Gastroesophageal sphincter (tissue), 4 donors: ENCODE measurements around the gene PUDP. TPM values are rescaled to one million over a fixed set of nuclear protein-coding genes. Genes with fewer than 3 reads are reported as not detected.
"Not testable (repeated sequence)": the region's sequence is repeated elsewhere in the genome, so short reads cannot be mapped to it uniquely, and the experiment has no call there.

Source experiments
- ATAC-seq: fragments of 150-250 bp; one replicate; pipeline ENCODE4 v1.9.1; 2016; ENCODE audit warnings: mild to moderate bottlenecking, moderate library complexity
- H3K27ac ChIP-seq, 4 donors: fragments of 200-600 bp; sonication (generic) in 3 of 4; 1 replicate in 3 of 4; 2 replicates in 1 of 4; pipeline ENCODE4 v1.5.1; 2016 to 2019
- H3K27me3 ChIP-seq: fragments of 200-600 bp; sonication (generic); one replicate; pipeline ENCODE4 v1.5.1; 2019
- H3K36me3 ChIP-seq, 2 donors: fragments of 200-600 bp; sonication (generic); one replicate each; pipeline ENCODE4 v1.5.1; 2019; ENCODE audit warnings: control low read depth in 1 of 2
- H3K4me1 ChIP-seq, 3 donors: fragments of 200-600 bp; sonication (generic); 1 replicate in 2 of 3; 2 replicates in 1 of 3; pipeline ENCODE4 v1.5.1; 2016 to 2019; ENCODE audit warnings: control low read depth in 2 of 3
- H3K4me3 ChIP-seq, 2 donors: fragments of 200-600 bp; sonication (generic); one replicate each; pipeline ENCODE4 v1.5.1; 2019; ENCODE audit warnings: mild to moderate bottlenecking in 1 of 2, moderate library complexity in 1 of 2
- H3K9me3 ChIP-seq, 3 donors: fragments of 200-600 bp; sonication (generic); one replicate each; pipeline ENCODE4 v1.5.1; 2017 to 2019; ENCODE audit warnings: control low read depth in 2 of 3
- EP300 ChIP-seq: sonication (generic); formaldehyde crosslinking; IDR thresholded peaks from one replicate; pipeline ENCODE4 v1.6.1; 2017; ENCODE audit warnings: antibody characterized with exemption, mild to moderate bottlenecking
- POLR2A ChIP-seq, 2 donors: fragments of 450-650 bp; IDR thresholded peaks; one replicate each; pipeline ENCODE4 v1.6.1; 2017; ENCODE audit warnings: antibody characterized with exemption in 2 of 2, mild to moderate bottlenecking in 2 of 2, moderate library complexity in 1 of 2
- POLR2AphosphoS5 ChIP-seq: sonication (generic); formaldehyde crosslinking; IDR thresholded peaks from one replicate; pipeline ENCODE4 v1.6.1; 2017; ENCODE audit warnings: antibody characterized with exemption
- WGBS, 2 donors: methylation state at CpG; one replicate each; pipeline ENCODE4 v1.1.5; 2018; ENCODE audit warnings: low coverage in 1 of 2; 5-methylcytosine and 5-hydroxymethylcytosine counted together
- total RNA-seq, 4 donors: library from RNA; depleted of rRNA; stranded (reverse); fragments of >200 nt; gene quantifications; one replicate each; pipeline ENCODE4 v1.1.0, GENCODE V29; 2016
- TF ChIP-seq, protein P1 (sequence below), 4 experiments: fragments of 200-600 bp in 2 of 4; fragments of 450-650 bp in 2 of 4; sonication (generic) in 1 of 4; IDR thresholded peaks; one replicate each; pipeline ENCODE4 v1.5.1; 2017 to 2019; ENCODE audit warnings: antibody characterized with exemption in 4 of 4, mild to moderate bottlenecking in 2 of 4, moderate library complexity in 2 of 4

Gene PUDP
- total RNA-seq, 4 donors from 2014 or later: 4.8 to 10.5 (median 8.1) TPM

DNA sequence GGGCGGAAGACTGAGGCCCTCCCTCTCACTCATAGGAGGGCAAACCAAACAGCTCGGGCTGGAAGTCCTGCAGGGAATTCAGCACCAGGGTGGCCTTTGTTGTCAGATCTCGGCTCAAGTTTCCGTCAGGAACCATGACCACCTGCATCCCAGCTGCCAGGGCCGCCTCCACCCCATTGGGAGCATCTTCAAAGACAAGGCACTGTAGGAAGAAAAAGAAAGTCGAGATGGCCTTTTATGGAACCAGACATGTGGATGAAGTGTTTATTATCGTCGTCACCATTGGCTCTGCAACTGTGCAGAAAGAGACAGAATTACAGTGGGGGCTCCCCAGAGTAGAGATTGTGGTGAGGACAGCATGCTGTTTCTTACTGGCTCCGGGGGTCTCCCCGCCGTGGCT, 97.7 kb downstream of the PUDP start:
- Histone ChIP-seq H3K27ac (no peak overlapping the region), H3K4me3 (no peak overlapping the region), H3K36me3 (peaks cover 0 to 13% of the 10 kb centered on the region in 2 donors), H3K27me3 (no peaks in the 10 kb centered on the region), H3K9me3 (no peaks in the 10 kb centered on the region), H3K4me1 (no peaks in the 10 kb centered on the region)
- 63 to 80% methylated on average over 1 to 7 of the region's 11 CpGs for WGBS, 2 donors
- ATAC-seq: no peak
- no peak for TF ChIP-seq EP300
- TF ChIP-seq, protein P1, sequence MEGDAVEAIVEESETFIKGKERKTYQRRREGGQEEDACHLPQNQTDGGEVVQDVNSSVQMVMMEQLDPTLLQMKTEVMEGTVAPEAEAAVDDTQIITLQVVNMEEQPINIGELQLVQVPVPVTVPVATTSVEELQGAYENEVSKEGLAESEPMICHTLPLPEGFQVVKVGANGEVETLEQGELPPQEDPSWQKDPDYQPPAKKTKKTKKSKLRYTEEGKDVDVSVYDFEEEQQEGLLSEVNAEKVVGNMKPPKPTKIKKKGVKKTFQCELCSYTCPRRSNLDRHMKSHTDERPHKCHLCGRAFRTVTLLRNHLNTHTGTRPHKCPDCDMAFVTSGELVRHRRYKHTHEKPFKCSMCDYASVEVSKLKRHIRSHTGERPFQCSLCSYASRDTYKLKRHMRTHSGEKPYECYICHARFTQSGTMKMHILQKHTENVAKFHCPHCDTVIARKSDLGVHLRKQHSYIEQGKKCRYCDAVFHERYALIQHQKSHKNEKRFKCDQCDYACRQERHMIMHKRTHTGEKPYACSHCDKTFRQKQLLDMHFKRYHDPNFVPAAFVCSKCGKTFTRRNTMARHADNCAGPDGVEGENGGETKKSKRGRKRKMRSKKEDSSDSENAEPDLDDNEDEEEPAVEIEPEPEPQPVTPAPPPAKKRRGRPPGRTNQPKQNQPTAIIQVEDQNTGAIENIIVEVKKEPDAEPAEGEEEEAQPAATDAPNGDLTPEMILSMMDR (IDR thresholded peaks at IDR 0.05): no peak
- TF ChIP-seq POLR2AphosphoS5: no peak
- no peak for TF ChIP-seq POLR2A (IDR thresholded peaks at IDR 0.05)

DNA sequence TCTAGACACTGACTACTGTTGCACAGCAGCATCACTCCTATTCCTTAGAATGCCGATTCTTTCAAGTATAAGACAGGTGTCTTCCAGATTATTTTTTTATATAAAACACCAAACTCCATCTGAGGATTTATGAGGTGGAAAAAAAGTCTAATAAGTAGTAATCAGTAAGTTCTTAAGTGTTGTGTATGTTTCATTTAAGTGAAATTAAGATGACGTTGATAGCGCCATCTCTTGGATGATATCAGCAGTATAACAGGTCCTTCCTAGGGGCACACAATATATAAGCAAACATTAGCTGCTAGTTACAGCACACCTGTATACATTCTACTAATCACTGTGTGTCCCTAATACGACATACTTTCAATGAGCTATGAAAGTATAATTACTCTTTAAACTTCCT, 100.0 kb downstream of the PUDP start:
- no peak overlapping the region for H3K27ac ChIP-seq
- H3K27me3 ChIP-seq: no peaks in the 10 kb centered on the region
- TF ChIP-seq POLR2AphosphoS5: no peak
- TF ChIP-seq, protein P1 (IDR thresholded peaks at IDR 0.05): no peak
- no peak for TF ChIP-seq POLR2A (IDR thresholded peaks at IDR 0.05)
- no peak for TF ChIP-seq EP300
- 94 to 96% methylated on average over 4 of the region's 4 CpGs for WGBS, 2 donors
- H3K9me3 ChIP-seq: no peaks in the 10 kb centered on the region
- no peak for ATAC-seq
- H3K4me3 ChIP-seq: no peak overlapping the region
- peaks cover 0 to 13% of the 10 kb centered on the region in 2 donors for H3K36me3 ChIP-seq
- no peaks in the 10 kb centered on the region for H3K4me1 ChIP-seq

DNA sequence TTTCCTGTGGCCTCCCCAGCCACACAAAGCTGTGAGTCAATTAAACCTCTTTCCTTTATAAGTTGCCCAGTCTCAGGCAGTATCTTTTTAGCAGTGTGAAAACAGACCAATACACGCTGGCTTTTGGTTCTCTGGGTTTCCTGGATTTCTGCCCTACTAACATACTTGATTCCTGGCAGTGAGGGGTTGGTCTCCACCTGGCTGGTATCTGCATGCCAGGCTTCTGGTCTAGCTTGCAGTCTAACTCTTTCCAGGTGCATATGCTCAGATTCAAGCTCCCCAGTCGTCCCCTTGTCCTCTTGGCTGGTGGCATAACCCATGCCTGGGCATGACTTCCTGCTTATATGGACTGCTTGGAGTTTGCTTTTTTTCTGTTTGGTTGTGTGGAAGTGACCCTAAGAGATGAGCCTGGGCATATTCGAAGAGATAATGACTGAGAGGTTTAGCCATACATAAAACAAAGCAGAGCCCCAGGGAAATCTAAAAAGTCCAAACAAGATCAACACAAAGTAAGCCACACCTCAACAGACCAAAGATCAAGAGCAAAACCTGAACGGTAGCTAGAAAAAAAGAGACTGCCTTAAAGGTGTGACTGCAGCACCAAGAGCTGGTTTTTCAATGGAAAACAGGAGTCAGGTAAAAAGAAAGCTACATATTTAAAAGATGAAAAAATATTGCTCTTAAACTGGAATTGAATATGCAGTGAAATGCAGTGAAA, 102.6 kb downstream of the PUDP start:
- H3K9me3 ChIP-seq: no peaks in the 10 kb centered on the region
- H3K36me3 ChIP-seq: peaks cover 0 to 13% of the 10 kb centered on the region in 2 donors
- H3K27me3 ChIP-seq: no peaks in the 10 kb centered on the region
- H3K27ac ChIP-seq: no peak overlapping the region
- TF ChIP-seq, protein P1 (IDR thresholded peaks at IDR 0.05): no peak
- TF ChIP-seq POLR2AphosphoS5 (no peak), POLR2A (IDR thresholded peaks at IDR 0.05) (no peak), EP300 (no peak)
- no peak overlapping the region for H3K4me3 ChIP-seq
- H3K4me1 ChIP-seq: no peaks in the 10 kb centered on the region
- ATAC-seq: no peak
- 89 to 100% methylated on average over 1 of the region's 4 CpGs for WGBS, 2 donors

DNA sequence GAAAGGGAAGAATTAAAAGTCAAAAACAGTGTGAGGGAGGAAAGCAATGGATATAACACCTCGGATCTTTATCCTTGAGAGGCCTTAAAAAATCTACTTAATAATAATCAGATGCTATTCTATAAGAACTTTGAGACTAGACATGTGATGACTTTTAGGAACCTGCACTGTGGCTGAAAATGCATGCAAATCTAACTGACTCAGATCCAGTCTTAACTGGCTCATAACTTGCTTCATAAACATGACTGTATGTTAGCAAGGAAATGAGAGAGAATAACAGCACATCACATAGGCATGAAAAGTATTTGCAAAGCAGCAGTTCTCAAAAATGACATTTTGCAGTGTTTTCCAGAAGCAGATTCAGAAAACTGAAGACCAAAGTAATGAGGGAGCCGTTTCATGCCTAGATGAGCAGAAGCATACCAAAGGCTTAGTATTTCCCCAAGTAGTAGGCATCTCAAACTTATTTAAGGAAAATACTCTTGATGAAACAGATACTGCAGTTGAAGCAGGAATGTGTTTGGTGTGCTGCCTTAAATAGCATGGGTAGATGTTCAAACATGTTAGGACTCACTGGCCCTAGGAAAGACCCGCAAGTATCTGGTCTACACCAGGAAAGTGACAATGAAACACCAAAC, 104.0 kb downstream of the PUDP start:
- ATAC-seq, H3K36me3 ChIP-seq, H3K4me3 ChIP-seq, H3K27me3 ChIP-seq, H3K4me1 ChIP-seq, H3K9me3 ChIP-seq, H3K27ac ChIP-seq: not testable (repeated sequence)
- WGBS, 2 donors: 39 to 81% methylated on average over 2 to 3 of the region's 3 CpGs

DNA sequence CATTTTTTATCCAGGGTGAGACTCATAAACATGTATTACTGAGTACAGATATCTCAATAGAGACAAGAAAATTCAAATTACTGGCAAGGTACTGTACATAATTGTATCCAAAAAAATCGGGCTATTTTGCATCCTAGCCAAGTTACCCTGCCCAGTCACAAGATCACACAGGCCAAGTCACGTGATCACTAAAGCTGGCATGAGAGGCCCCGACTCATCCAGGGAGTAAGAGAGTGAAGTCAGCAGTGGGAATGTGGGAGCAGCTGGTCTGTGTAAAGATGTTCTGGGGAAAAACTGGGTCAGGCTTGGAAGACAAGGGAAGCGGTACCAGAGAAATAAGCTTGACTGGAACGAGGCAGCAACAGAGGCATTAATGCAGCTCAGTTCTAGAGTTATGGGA, 119.7 kb downstream of the PUDP start:
- 53 to 67% methylated on average over 4 of the region's 5 CpGs for WGBS, 2 donors
- Histone ChIP-seq H3K4me3 (no peak overlapping the region), H3K27me3 (no peaks in the 10 kb centered on the region), H3K36me3 (no peaks in the 10 kb centered on the region), H3K27ac (no peak overlapping the region), H3K9me3 (no peaks in the 10 kb centered on the region), H3K4me1 (no peaks in the 10 kb centered on the region)
- no peak for ATAC-seq
- TF ChIP-seq POLR2A (IDR thresholded peaks at IDR 0.05) (no peak), EP300 (no peak), POLR2AphosphoS5 (no peak)
- TF ChIP-seq, protein P1 (IDR thresholded peaks at IDR 0.05): no peak
